H54 (cell line): ENCODE data around the gene RARS1.

Source experiments
- DNase-seq: peaks from one replicate; pipeline ENCODE4 v3.0.0; 2011; ENCODE audit warnings: low spot score, mixed read lengths; ENCODE audit not compliant: insufficient read length
- FAIRE-seq: peaks from 3 replicates; lab custom pipeline; 2011; peaks lifted over from hg19 to GRCh38; lab: Jason Lieb, UNC
- POLR2A ChIP-seq: IDR thresholded peaks from 2 replicates; pipeline ENCODE4 v1.6.1; 2011; ENCODE audit warnings: low read depth, mild to moderate bottlenecking, low read length

The RARS1 gene

GRCh38 chr5:168467755-168468330 lies 18.4 kb upstream of the RARS1 start:
- DNase-seq, result no peak
- no peak for TF ChIP-seq POLR2A
- no peak for FAIRE-seq

GRCh38 chr5:168468836-168469235 lies 17.4 kb upstream of the RARS1 start:
- FAIRE-seq, result no peak
- no peak for TF ChIP-seq POLR2A
- DNase-seq, result no peak

- FAIRE-seq, result no peak
- DNase-seq, result no peak
- no peak for TF ChIP-seq POLR2A
Observed at GRCh38 chr5:168469816-168470215, 16.5 kb upstream of the RARS1 start.

- TF ChIP-seq POLR2A, result no peak
- FAIRE-seq, result no peak
Observed at GRCh38 chr5:168471785-168472184, 14.5 kb upstream of the RARS1 start.

DNA sequence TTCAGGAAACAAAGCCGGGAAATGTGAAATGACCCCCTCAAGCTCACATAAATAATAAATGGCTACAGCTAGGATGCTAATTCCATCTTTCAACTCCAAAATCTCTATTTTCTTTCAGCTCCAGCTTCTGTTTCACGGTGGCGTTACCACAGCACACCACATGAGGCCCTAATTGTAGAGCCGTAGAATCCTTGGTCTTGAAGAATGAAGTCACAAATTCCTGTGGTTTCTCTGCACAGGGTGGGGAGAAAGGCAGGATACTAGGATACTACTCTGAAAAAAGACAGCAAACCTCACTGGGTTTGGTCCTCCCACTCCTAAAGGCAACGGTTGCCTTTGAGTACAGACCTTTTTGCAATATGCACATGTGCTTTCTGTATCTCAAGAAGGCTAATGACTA lies 13.9 kb upstream of the RARS1 start:
- DNase-seq (peak; percentile 81), FAIRE-seq (peak; percentile 76)
- no peak for TF ChIP-seq POLR2A

More at GRCh38 chr5:168471785-168472184, 14.5 kb upstream of the RARS1 start:
- DNase-seq, result no peak

DNA sequence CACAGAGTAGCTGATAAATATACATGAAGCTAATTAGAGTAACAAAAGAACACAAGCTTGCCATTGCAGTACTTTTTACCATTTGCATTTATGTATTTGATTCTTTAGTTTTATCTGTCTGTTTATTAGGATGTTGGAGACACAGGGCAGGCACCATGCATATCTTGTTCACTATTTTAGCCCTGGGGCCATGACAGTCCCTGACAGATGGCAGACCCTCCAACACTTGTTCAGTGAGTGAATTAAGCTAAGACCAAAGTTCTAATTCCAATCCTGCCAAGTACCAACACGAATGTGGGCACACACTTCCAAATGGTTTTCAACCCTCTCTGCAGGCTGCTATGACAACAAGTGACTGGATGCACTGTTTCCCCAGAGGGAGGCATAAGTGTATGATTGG lies 12.0 kb upstream of the RARS1 start:
- DNase-seq, result no peak
- FAIRE-seq, result no peak
- TF ChIP-seq POLR2A, result no peak

DNA sequence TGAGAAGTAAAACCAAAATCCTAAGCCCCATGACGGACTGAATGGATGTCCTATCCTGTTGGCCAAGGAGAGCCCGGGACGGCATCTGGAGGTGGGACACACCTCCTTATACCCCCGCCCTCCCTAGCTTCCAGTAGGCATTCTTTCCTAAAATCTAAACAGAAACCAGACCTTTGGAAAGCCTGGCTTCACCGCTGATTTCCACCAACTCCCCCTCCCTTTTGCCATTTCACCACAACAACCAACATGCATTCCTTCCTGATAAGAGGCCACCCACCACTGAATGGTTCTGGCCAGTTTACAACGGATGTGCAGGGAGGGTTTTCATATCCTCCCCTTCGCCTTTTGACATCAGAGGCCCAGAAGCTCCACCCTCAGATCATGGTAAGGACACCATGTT lies 9.2 kb upstream of the RARS1 start:
- TF ChIP-seq POLR2A, result no peak
- no peak for DNase-seq

DNA sequence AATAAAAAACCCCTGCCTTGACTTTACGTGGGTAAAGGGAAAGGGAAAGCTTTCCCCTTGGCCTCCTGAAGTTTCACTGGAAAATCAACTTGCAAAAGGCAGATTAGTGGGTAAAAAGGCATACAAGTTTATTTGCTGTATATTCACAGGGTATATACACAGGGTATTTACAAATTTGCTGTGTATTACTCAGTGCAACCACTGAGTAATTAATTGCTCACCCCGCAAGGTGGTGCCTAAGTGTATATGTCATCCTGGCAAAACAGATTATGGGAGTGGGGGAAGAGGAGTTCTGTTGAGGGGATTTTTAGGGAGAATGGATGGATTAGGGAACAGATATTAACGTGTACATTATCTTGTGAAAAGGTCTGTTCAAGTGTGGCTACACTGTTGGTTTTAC lies 7.1 kb upstream of the RARS1 start:
- TF ChIP-seq POLR2A, result no peak
- no peak for DNase-seq
- FAIRE-seq, result no peak

More for the DNA sequence above, 9.2 kb upstream of the RARS1 start:
- FAIRE-seq, result no peak

DNA sequence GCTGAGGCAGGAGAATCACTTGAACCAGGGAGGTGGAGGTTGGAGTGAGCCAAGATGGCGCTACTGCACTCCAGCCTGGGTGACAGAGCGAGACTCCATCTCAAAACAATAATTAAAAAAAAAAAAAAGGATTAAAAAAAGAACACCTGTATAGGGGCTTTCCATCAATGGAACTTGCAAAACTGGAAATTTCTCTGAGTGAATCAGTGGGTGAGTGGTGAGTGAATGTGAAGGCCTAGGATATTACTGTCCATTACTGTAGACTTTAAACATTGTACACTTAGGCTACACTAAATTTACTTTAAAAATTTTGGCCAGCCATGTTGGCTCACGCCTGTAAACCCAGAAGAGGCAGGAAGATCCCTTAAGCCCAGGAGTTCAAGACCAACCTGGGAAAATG lies 5.7 kb upstream of the RARS1 start:
- no peak for FAIRE-seq
- DNase-seq, result no peak
- TF ChIP-seq POLR2A, result no peak

- FAIRE-seq, result no peak
- no peak for DNase-seq
- no peak for TF ChIP-seq POLR2A
Observed at GRCh38 chr5:168481330-168481788, 4.9 kb upstream of the RARS1 start.

DNA sequence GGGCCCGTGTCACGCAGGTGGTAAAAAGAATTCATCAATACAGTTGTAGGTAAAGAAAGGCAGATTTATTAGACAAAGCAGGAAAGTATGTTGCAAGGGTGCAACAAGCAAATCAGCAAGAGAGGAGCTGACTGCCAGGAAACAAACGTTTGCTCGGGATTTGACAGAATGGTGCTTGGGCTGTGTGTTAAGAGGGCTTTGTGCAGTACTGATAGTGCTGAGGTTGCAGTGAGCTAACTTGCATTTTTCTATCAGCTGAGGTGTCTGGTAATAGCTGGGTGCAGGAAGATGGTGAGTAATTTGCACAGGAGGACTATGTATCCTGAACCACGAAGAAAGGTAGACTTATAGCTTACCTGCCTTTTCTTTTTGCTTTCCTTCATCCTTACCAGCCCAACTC lies 3.9 kb upstream of the RARS1 start:
- no peak for TF ChIP-seq POLR2A
- DNase-seq (no peak), FAIRE-seq (no peak)

GRCh38 chr5:168489059-168489458 lies 2.8 kb downstream of the RARS1 start:
- no peak for TF ChIP-seq POLR2A
- DNase-seq (no peak), FAIRE-seq (no peak)

GRCh38 chr5:168494057-168494555 lies 7.8 kb downstream of the RARS1 start:
- TF ChIP-seq POLR2A, result no peak
- DNase-seq (no peak), FAIRE-seq (no peak)

- FAIRE-seq, result no peak
- no peak for DNase-seq
- no peak for TF ChIP-seq POLR2A
Observed at GRCh38 chr5:168502563-168503237, 16.4 kb downstream of the RARS1 start.
